HG03139 (cell line): ENCODE measurements around the gene TOB1.
"Not testable (repeated sequence)": the region's sequence is repeated elsewhere in the genome, so short reads cannot be mapped to it uniquely, and the experiment has no call there.

ENCODE experiments used
- ATAC-seq: cut with Tn5 transposase; IDR thresholded peaks from one replicate; pipeline ENCODE4 v1.9.1; 2021; ENCODE audit not compliant: unreplicated experiment

Gene TOB1

DNA sequence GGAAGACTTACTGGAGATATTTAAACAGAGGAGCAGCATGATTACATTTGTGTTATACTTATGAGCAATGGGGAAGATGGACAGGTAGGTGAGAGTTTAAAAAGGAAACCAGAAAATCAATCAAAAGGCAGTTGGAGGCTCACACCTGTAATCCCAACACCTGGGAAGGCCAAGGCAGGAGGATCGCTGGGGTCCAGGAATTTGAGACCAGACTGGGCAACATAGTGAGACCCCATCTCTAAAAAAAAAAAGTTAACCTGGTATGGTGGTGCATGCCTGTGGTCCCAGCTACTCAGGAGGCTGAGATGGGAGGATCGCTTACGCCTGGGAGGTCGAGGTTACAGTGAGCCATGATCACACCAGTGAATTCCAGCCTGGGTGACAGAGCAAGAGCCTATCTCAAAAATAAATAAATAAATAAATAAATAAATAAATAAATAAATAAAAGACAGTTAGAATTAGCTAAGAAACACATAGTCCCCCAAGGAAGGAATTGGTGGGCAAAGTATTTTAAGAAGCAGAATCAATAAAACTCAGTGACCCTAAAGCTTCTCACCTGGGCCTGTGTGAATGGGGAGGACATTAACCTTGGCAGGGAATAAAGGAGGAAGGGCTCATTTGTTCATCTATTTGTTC lies 32.3 kb upstream of the TOB1 start:
- no peak for ATAC-seq

DNA sequence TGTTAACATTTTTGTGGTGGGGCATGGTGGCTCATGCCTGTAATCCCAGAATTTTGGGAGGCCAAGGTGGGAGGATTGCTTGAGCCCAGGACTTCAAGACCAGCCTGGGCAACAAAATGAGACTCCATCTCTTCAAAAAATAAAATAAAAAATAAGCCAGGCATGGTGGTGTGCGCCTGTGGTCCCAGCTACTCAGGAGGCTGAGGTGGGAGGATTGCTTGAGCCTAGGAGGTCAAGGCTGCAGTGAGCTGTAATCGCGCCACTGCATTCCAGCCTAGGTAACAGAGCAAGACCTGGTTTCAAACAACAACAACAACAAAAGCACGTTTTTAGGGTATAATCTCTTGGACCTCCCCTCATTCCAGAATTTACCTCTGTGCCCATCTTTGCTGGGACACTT lies 28.4 kb upstream of the TOB1 start:
- ATAC-seq = not testable (repeated sequence)

DNA sequence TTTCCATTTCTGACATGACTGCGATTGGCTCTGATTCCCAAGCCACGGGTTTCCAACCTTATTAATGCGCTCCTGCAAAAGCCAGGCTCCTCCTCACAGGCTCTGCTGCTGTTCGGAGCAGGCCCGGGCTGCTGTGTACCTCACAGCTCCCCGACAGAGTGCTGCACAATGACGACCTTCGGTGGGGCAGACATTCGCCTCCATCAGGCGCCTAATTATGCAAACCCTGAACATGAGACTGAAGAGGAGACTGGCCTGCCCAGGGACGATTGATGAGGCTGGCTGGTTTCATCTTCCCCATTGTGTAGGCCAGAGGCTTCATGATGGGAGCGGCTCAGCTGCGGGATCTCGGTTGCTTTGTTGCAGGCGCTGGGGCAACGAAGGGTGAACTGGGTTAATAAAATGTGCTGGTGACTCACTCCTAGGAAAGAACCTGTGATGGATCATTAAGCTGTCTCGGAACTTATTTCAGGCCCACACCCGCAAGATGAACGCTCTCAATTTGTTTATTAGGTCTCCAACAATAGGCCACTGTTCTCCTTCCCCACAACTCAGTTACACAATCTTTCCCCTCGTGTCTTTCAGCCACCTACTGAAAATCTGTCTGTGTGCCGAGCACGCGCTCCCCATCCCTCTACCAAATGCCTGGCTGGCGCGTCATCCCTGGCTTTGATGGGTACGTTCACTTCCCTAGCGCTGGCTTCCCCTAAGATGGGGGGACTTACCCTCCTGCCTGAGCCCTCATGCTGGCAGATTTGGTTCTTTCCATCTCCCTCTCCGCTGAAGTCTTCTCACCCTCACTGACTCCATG lies 27.2 kb upstream of the TOB1 start:
- no peak for ATAC-seq

DNA sequence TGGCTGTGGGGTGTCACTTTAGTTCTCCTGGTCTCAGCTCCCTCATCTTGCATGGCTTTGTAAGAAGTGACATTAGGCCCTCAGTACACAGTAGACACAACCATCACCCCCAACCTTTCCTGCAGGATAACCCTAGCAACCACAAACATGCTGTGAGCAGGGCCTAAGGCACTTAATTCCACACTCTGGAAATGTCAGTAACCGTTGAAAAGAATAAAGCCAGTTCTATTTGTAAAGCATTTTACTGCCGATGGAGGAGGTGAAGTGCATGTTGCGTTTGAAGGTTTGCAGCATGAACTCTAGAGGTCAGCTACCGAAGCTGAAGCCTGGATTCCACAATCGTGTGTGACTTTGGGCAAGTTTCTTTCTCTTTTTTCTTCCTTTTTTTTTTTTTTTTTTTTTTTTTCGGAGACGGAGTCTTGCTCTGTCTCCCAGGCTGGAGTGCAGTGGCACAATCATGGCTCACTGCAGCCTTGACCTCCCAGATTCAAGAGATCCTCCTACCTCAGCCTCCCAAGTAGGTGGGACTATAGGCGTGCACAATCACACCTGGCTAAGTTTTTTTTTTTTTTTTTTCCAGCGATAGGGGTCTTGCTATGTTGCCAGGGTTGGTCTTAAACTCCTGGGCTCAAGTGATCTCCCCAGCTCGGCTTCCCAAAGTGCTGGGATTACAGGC lies 26.1 kb upstream of the TOB1 start:
- ATAC-seq = no peak

DNA sequence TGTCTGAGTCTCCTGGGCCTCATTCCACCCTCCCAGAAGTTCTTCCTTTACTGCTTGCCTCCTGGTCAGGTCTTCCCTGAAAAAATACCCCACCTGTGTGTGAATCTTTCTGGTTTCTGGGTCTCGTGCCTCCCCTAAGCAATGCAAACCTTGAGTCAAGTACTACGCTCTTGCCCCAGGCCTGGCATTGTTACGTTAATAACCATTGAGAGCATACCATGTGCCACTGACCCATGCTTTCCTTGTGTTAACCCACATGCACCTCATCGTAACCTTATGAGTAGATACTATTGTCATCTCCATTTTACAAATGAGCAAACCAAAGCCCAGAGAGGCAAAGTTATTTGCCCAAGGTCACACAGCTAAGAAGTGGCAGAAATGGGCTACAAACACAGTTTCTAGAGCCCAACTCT lies 25.4 kb upstream of the TOB1 start:
- ATAC-seq = no peak

DNA sequence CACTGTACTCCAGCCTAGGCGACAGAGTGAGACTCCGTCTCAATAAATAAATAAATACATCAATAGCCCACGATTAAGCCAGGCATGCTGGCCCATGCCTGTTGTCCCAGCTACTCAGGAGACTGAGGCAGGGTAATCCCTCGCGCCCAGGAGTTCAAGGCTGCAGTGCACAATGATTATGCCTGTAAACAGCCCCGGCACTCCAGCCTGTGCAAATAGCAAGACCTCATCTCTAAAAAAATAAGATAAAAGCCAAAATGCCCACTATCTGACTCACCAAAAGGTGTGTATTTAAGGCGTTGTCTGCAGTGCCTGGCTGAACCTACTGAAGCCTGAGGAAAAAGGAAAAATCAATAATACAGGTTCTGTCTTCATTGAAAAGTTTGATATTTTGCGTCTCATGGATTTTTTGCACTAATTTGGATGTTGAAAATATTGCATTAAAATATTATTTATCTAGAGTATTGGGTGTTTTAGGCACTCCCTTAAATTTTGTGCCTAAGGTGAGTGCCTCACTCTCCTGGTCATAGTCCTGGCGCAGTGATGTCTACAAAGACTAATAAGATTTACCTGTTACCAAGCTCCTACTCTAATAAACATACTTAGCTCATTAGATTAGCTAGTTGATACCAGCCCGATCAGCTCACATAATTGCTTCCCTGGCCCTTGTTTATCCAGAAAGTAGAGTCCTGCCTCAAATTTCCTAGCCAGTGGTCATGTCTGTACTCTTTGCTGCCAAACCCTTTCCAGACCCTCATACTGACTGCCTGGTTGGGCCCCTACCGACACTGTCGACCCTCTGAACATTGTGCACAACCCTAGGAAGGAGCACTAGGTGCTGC lies 24.7 kb upstream of the TOB1 start:
- ATAC-seq = no peak

DNA sequence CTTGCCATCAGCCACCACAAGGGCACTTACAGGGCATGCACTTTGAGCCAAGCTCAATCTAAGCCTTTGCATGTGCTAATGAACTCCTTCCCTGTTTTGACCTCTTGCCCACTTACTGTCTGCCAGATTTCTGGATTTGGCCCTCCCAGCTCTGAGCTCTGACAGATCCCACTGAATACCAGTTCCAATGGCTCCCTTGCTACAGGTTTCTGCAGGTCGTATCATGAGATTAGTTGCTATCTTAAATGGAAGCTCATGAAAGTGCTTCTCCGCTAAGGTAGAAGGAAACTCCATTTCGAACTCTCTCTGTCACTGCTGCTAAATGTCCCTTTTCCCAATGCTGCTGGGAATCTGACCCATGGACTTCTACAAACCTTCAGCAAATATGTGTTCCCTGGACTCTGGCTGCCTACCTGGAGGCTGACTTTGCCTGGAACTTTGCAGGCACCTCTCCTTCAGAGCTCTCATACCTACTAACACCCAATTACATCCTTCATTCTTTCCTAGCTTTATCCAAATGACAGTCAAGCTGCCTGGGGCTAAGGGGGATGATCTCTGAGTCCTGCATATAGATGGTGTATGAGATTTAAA lies 23.5 kb upstream of the TOB1 start:
- ATAC-seq = no peak

DNA sequence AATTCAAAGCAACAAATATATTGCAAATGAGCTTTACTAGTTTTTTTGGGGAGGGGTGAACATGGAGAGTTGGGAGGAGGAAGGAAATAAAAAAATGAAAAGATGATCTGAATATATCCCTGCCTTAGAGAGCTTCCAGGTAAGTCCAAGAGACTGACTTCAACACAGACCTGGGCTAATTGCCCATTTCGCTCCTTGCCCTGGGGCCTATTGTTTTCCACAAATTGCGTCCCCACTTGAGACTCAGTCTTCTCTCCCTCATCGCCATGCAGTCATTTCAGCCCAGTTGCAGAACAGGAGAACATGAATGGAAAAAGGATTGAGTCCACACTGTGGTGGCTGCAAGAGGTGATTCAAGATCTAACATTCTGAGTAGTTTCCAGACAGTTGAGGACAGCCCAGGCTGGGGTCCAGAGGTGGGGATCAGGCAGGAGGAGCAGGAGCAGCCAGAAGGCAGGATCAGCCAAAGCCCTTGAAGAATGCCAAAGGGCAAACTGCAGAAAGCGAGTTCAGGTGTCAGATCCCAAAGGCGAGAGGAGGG lies 21.6 kb upstream of the TOB1 start:
- no peak for ATAC-seq

DNA sequence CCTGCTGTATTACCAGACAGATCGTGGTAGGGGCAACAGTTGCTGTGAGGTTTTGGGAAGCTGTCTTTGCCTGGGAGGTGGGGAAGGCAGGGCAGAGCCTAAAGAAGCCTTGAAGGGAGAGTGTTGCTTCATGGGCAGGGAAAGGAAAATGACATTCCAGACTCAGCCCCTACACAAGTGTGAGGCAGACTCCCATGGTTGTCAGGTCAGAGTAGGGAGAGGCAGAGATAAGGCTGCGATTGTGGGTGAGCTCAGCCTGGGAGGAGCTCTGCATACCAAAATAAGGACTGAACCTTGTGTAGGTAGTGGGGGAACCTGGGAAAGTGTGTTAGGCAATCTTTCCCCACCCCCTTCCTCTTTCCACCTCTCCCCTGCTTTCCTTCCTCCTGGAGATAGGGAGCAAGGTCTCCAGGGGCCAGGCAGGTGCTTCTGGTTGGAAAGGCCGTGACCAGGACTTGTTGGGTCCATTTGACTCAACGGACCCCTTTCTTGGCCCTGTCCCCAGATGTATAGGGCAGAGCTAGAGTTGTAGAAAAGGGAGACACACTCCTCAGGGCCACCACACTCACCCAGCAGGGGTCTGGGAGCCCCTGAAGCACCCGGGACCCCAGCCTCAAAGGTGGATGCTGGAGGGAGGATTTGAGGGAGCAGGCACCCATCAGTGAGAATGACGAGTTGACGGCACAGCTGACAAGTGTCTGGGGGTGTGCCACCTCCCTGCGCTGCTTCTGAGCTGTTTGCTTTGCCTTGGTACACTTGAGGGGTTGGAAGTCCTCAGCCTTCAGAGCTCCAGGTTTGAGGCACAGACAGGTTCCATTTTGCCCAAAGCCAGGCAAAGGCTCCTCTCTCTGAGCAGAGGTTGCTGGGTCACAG lies 18.5 kb upstream of the TOB1 start:
- no peak for ATAC-seq

DNA sequence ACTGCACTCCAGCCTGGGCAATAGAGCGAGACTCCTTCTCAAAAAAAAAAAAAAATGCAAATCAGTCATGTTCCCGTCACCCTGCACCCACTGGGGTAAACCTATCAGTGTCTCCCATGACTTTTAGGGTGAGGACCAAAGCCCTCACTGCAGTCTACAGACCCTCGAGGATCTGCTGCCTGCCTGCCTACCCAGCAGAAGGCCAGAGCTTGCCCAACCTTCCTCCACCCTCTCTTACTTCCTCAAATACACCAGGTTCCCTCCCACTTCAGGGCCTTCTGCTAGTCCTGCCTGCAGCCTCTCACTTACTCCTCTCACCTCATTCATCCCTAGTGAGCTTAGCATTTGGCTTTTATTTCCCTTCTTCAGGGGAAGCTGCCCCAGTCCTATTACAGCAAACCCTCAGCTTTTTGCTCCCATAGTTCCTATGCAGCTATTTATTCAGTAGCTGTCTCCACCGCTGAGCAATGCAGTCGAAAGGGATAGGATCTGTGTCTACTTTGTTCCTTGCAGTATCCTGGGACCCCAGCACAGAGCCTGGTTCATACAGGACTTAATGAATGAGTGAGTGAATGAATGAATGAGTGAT lies 17.8 kb upstream of the TOB1 start:
- ATAC-seq = no peak

DNA sequence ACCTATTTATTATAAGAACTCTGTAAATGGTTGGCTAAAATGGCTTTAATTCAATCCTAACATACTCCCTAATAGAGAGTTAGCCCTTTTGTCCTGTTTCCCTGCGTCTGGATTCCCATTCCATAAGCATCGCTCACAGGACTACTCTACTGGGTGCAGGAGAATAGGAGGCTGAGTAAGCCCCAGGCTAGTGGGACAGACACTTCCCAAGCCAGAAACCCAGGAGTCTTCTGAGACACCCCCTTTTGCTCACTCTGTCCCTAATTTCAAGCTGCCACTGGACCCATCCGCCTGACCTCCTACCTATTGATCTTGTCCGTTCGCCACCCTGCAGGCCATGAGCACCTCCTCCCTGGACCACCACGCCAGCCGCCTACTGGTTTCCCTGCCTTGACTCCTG lies 16.7 kb upstream of the TOB1 start:
- no peak for ATAC-seq

DNA sequence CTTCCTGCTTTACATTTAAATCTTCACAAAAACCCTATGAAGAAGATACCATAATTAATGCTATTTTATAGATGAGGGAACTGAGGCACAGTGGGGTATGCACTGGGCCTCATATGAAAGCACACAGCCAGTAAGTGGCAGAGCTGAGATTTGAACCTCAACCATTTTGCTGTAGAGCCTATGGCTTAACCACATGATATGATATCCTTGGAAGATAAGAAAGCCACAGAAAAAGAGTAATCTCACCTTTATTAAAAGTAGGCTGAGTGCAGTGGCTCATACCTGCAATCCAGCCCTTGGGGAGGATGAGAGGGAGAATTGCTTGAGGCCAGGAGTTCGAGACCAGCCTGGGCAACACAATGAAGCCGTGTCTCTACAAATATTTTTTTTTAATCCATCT lies 15.0 kb upstream of the TOB1 start:
- no peak for ATAC-seq

DNA sequence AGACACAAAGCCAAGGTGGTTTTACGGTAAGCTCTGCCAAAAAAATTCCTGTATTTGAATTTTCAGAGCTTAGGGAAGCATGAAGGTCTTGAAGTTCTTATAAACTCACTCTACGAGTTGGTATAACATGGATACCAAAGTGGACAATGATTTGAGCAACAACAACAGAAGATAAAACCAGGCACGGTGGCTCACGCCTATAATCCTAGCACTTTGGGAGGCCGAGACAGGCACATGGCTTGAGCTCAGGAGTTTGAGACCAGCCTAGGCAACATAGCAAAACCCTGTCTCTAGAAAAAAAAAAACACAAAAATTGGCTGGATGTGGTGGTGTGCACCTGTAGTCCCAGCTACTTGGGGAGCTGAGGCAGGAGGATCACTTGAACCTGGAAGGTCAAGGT lies 12.9 kb upstream of the TOB1 start:
- no peak for ATAC-seq

DNA sequence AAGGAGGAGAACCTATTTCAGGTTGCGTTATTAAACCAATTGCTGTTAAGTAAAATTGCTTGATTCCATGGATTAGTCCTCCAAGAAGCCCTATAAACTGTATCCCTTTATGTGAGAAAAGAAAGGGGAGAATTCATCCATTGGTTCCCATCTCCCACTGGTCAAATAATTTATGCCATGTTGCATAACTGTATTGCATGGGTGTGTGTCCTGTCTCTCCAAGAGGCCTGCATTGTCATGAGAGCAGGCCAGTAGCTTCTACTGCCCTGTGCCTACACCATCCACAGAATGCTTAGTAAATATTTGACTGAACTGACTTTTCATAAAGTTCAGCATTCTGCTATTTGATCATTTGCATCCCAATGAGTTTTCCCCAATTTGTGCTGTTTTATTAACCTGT lies 11.7 kb upstream of the TOB1 start:
- ATAC-seq = no peak

DNA sequence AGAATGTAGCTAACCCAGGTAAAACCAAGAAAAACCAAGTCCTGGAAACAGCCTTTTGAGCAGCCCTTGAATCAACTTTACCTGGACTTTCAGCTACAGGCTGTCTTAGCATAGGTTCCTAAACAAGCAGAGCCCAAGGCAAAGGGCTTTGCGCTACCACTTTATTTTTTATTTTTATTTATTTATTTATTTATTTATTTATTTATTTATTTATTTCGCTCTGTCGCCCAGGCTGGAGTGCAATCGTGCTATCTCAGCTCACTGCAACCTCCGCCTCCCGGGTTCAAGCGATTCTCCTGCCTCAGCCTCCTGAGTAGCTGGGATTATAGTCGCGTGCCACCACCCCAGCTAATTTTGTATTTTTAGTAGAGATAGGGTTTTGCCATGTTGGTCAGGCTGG lies 10.9 kb upstream of the TOB1 start:
- not testable (repeated sequence) for ATAC-seq

DNA sequence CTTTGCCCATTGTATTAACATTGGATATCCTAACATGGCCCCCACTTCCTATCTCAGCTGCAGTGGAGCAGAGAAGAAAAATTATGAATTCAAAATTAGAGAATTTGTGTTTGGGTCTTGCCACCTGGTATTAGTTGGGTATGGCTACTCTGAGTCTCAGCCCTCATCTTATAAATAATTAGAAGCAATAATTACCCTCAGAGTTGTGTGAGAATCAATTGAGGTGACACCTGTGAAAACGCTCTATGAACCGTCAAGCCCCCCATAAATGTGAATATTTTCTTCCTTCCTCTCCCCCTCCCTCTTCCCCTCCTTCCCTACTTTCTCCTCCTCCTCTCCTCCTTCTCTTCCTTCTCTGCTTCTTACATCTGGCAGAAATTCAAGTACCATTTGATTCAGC lies 8.9 kb upstream of the TOB1 start:
- ATAC-seq = no peak

DNA sequence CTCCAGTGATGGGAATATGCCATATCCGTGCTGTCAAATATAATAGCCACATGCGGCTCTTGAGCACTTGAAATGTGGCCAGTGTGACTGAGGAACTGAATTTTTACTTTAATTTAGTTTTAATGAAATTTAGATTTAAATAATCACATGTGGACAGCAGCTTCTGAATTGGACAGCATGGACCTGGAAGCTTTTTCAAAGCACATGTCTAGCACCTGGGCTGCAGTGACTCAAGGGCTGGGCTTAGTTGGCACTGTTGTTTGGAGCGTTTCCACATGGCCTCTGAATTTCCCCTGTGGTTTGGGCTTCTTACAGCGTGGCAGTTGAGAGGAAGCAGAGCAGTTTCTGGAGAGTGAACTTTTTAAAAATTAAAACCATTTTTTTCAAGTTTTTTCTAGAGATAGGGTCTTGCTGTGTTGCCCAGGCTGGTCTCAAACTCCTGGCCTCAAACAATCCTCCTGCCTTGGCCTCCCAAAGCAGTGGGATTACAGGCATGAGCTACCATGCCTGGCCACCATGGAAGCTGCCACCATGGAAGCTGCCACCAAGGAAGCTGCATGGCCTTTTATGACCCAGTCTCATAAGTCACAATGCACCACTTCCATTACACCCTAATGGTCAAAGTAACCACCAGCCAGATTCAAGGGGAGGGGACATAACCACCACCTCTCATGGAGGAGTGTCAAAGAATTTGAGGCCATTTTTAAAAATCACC lies 6.7 kb upstream of the TOB1 start:
- no peak for ATAC-seq

DNA sequence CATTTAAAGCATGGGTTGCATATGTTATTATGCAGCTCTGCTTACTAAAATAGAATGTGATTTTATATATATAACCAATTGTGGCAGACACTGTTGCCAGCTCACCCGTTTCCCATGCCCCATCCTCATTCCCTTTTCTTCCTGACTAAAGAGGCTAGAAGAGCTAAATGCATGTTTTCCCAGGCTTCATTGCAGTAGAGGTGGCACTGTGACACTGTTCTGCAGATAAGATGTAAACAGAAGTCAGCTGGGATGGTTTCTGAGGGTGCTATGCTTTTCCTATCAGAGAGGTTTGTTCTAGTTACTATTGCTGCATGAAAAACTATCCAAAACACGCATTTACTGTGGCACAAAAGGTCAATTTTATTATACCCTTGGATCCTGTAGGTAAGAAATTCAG lies 5.7 kb upstream of the TOB1 start:
- ATAC-seq = no peak

DNA sequence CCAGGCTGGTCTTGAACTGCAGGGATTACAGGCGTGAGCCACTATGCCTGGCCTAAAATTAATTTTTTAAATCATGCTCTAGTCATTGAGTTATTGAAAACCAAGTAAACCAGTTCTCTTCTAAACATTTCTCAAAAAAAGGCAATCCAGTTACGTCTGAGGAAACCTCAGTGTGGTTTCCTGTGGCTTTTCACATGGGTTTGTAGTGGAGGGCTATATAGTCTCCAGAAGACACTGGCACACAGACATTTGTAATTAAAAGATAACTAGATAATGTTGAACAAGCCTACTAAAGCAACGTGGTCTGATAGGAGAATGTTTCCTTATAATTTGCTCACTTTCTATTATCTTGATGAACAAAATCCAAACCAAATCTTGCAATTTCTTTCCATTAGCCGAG lies 5.2 kb upstream of the TOB1 start:
- ATAC-seq = no peak
